Activated CD4-positive, alpha-beta memory T cell treated with anti-CD3 and anti-CD28 coated beads, Interleukin-2, amount 10 ng/mL, durations not matched to agents 7 days and 5 days (primary cell): ENCODE data around the gene FREM1. TPM values are rescaled to one million over a fixed set of nuclear protein-coding genes. Genes with fewer than 3 reads are reported as not detected.

Experiments
- CTCF ChIA-PET: fragments of 350-600 bp; sonication (Branson Sonifier 250); formaldehyde crosslinking; loops from one replicate; lab custom pipeline; 2021; ENCODE audit warnings: antibody characterized with exemption, inconsistent platforms; lab: Charles Lee
- POLR2A ChIA-PET: fragments of 350-600 bp; sonication (Branson Sonifier 250); formaldehyde crosslinking; loops from one replicate; lab custom pipeline; 2021; ENCODE audit warnings: antibody characterized with exemption; lab: Charles Lee
- DNase-seq: peaks from one replicate; pipeline ENCODE4 v3.0.0-alpha.2; 2020
- H3K27ac Mint-ChIP-seq: one replicate; pipeline ENCODE4 v1.8.0; 2021; ENCODE audit warnings: mild to moderate bottlenecking, mixed read lengths
- H3K27me3 Mint-ChIP-seq: one replicate; pipeline ENCODE4 v1.8.0; 2021; ENCODE audit warnings: mixed read lengths
- H3K36me3 Mint-ChIP-seq: one replicate; pipeline ENCODE4 v1.8.0; 2021; ENCODE audit warnings: low read depth, mixed read lengths
- H3K4me1 Mint-ChIP-seq: one replicate; pipeline ENCODE4 v1.8.0; 2021; ENCODE audit warnings: mixed read lengths
- H3K4me3 Mint-ChIP-seq: one replicate; pipeline ENCODE4 v1.8.0; 2021; ENCODE audit warnings: mild to moderate bottlenecking, mixed read lengths
- H3K9me3 Mint-ChIP-seq: one replicate; pipeline ENCODE4 v1.8.0; 2021; ENCODE audit warnings: mixed read lengths
- total RNA-seq, 2 experiments: library from RNA; stranded (reverse); gene quantifications; one replicate each; pipeline ENCODE4 v1.2.3, GENCODE V29; 2021

The FREM1 gene
- total RNA-seq, 2 experiments from 2014 or later = not detected

DNA sequence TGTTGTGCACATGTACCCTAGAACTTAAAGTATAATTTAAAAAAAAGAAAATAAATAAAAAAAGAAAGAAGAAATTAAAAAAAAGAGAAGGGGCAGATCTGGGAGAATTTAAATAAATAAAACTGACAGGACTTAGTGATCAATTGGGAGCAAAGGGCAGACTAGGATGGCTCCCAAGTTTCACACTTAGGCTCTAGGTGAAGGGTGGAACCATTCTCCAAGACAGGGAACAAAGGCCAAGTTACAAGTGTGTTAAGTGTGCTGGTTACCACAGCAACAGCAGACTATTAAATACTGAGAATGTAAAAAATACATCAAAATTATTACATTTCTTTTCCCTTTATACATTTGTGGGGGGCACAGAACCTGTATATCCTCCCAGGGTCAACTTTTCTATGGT, 224.1 kb downstream of the FREM1 start:
- POLR2A ChIA-PET = no interaction called here
- DNase-seq = no peak
- H3K27ac Mint-ChIP-seq = no peak overlapping the region
- H3K9me3 Mint-ChIP-seq = no peaks in the 10 kb centered on the region
- no peaks in the 10 kb centered on the region for H3K27me3 Mint-ChIP-seq
- peaks cover 29% of the 10 kb centered on the region for H3K4me1 Mint-ChIP-seq
- peaks cover 54% of the 10 kb centered on the region for H3K36me3 Mint-ChIP-seq
- H3K4me3 Mint-ChIP-seq = no peak overlapping the region
- CTCF ChIA-PET = no interaction called here

Other genes with a start within 250 kb of the FREM1 start
- gene ZDHHC21, start 217.0 kb downstream of the FREM1 start, total RNA-seq = 1 to 10 TPM; 7.5 to 7.6 TPM
- gene CER1, start 187.7 kb downstream of the FREM1 start, total RNA-seq = not detected